Measurements from ENCODE around the gene BTLA.
A peak's percentile ranks its signal among the peaks of the same experiment; 100 is the strongest.

DNA sequence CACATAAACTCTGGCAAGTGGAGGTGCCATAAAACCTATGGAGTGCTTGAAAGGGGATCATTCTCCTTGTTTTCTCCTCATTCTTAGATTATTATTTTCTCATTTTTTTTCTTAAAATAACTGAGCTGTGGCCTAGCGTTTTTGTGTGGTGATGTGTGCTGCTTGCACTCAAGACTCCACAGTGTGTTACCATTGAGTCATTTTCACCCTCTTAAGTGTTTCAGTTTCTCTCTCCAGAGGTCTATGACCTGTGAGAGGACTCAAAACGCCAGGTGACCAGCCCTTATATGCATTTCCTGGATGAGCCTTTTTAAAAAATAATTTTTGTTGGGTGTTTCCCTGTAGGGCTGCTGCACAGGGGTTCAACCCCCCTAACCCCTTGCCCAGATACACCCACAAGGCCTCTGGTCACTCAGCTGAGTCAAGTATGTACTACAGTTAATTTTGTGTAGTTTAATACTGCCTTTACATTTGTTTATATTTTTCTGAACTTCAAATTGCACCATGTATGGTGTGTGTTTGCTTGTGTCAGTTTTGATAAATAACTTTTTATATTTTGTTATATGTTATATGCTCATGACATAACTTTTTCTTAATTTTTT, 15.4 kb upstream of the BTLA start:
- TF ChIP-seq, protein P1, sequence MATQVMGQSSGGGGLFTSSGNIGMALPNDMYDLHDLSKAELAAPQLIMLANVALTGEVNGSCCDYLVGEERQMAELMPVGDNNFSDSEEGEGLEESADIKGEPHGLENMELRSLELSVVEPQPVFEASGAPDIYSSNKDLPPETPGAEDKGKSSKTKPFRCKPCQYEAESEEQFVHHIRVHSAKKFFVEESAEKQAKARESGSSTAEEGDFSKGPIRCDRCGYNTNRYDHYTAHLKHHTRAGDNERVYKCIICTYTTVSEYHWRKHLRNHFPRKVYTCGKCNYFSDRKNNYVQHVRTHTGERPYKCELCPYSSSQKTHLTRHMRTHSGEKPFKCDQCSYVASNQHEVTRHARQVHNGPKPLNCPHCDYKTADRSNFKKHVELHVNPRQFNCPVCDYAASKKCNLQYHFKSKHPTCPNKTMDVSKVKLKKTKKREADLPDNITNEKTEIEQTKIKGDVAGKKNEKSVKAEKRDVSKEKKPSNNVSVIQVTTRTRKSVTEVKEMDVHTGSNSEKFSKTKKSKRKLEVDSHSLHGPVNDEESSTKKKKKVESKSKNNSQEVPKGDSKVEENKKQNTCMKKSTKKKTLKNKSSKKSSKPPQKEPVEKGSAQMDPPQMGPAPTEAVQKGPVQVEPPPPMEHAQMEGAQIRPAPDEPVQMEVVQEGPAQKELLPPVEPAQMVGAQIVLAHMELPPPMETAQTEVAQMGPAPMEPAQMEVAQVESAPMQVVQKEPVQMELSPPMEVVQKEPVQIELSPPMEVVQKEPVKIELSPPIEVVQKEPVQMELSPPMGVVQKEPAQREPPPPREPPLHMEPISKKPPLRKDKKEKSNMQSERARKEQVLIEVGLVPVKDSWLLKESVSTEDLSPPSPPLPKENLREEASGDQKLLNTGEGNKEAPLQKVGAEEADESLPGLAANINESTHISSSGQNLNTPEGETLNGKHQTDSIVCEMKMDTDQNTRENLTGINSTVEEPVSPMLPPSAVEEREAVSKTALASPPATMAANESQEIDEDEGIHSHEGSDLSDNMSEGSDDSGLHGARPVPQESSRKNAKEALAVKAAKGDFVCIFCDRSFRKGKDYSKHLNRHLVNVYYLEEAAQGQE (IDR thresholded peaks at IDR 0.05; ENCODE audit: low read depth, low read length) = no peak
- no peak for TF ChIP-seq EP300 (IDR thresholded peaks at IDR 0.05; ENCODE audit: borderline replicate concordance in 1 of 2, control insufficient read depth in 1 of 2, low read depth in 2 of 2, low read length in 2 of 2)
- no peak for TF ChIP-seq SP1 (IDR thresholded peaks at IDR 0.05; ENCODE audit: low read depth, low read length)
- TF ChIP-seq RAD21 (IDR thresholded peaks at IDR 0.05; ENCODE audit: insufficient read depth, low read depth, low read length) = no peak
- TF ChIP-seq, protein P2, sequence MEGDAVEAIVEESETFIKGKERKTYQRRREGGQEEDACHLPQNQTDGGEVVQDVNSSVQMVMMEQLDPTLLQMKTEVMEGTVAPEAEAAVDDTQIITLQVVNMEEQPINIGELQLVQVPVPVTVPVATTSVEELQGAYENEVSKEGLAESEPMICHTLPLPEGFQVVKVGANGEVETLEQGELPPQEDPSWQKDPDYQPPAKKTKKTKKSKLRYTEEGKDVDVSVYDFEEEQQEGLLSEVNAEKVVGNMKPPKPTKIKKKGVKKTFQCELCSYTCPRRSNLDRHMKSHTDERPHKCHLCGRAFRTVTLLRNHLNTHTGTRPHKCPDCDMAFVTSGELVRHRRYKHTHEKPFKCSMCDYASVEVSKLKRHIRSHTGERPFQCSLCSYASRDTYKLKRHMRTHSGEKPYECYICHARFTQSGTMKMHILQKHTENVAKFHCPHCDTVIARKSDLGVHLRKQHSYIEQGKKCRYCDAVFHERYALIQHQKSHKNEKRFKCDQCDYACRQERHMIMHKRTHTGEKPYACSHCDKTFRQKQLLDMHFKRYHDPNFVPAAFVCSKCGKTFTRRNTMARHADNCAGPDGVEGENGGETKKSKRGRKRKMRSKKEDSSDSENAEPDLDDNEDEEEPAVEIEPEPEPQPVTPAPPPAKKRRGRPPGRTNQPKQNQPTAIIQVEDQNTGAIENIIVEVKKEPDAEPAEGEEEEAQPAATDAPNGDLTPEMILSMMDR (IDR thresholded peaks at IDR 0.05 in 2 of 3, conservative IDR thresholded peaks at IDR 0.05 in 1 of 3; ENCODE audit: control insufficient read depth in 2 of 3, extremely low read depth in 1 of 3, insufficient read depth in 1 of 3, low read depth in 3 of 3, low read length in 3 of 3) = no peak
- TF ChIP-seq CREB1 (IDR thresholded peaks at IDR 0.05; ENCODE audit: low read depth) = peak; percentile 66; the same call in 1 of the 2 replicates
- TF ChIP-seq TAF1 (IDR thresholded peaks at IDR 0.05; ENCODE audit: borderline replicate concordance, low read depth, low read length) = no peak
- TF ChIP-seq, protein P3, sequence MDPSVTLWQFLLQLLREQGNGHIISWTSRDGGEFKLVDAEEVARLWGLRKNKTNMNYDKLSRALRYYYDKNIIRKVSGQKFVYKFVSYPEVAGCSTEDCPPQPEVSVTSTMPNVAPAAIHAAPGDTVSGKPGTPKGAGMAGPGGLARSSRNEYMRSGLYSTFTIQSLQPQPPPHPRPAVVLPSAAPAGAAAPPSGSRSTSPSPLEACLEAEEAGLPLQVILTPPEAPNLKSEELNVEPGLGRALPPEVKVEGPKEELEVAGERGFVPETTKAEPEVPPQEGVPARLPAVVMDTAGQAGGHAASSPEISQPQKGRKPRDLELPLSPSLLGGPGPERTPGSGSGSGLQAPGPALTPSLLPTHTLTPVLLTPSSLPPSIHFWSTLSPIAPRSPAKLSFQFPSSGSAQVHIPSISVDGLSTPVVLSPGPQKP (IDR thresholded peaks at IDR 0.05; ENCODE audit: low read depth, low read length) = peak; percentile 99
- no peak for TF ChIP-seq SIX5 (IDR thresholded peaks at IDR 0.05; ENCODE audit: low read depth, low read length, severe bottlenecking)
- no peak for TF ChIP-seq KDM1A (IDR thresholded peaks at IDR 0.05; ENCODE audit: borderline replicate concordance)
- TF ChIP-seq, protein P4, sequence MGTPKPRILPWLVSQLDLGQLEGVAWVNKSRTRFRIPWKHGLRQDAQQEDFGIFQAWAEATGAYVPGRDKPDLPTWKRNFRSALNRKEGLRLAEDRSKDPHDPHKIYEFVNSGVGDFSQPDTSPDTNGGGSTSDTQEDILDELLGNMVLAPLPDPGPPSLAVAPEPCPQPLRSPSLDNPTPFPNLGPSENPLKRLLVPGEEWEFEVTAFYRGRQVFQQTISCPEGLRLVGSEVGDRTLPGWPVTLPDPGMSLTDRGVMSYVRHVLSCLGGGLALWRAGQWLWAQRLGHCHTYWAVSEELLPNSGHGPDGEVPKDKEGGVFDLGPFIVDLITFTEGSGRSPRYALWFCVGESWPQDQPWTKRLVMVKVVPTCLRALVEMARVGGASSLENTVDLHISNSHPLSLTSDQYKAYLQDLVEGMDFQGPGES (IDR thresholded peaks at IDR 0.05) = no peak
- TF ChIP-seq, protein P5, sequence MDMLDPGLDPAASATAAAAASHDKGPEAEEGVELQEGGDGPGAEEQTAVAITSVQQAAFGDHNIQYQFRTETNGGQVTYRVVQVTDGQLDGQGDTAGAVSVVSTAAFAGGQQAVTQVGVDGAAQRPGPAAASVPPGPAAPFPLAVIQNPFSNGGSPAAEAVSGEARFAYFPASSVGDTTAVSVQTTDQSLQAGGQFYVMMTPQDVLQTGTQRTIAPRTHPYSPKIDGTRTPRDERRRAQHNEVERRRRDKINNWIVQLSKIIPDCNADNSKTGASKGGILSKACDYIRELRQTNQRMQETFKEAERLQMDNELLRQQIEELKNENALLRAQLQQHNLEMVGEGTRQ (IDR thresholded peaks at IDR 0.05; ENCODE audit: borderline replicate concordance, low read depth, low read length) = peak; percentile 31; the same call in 1 of the 2 replicates
- no peak for TF ChIP-seq POLR2A (IDR thresholded peaks at IDR 0.05; ENCODE audit: low read depth, low read length)
- no peak for TF ChIP-seq TARDBP (IDR thresholded peaks at IDR 0.05; ENCODE audit: borderline replicate concordance)
